H7 (cell line): ENCODE measurements around the gene PHYKPL. TPM values are rescaled to one million over a fixed set of nuclear protein-coding genes. Genes with fewer than 3 reads are reported as not detected.
"Not testable (repeated sequence)": the region's sequence is repeated elsewhere in the genome, so short reads cannot be mapped to it uniquely, and the experiment has no call there.

Source experiments
- DNase-seq: peaks from one replicate; pipeline ENCODE4 v3.0.0; 2012
- H3K27me3 ChIP-seq: 2 replicates; pipeline ENCODE4 v1.6.0; 2011; ENCODE audit warnings: mild to moderate bottlenecking, low read length; ENCODE audit not compliant: control insufficient read depth, insufficient read depth
- H3K36me3 ChIP-seq: replicated peaks from 2 replicates; pipeline ENCODE4 v1.5.1; 2011; ENCODE audit warnings: low read length; ENCODE audit not compliant: control insufficient read depth, insufficient read depth
- H3K4me3 ChIP-seq: 2 replicates; pipeline ENCODE4 v1.5.1; 2011; ENCODE audit warnings: low read depth, mild to moderate bottlenecking, control low read depth, low read length, moderate library complexity; ENCODE audit not compliant: insufficient read depth
- total RNA-seq: library from RNA; depleted of rRNA; stranded (reverse); fragments of >200 nt; shearing (Covaris generic); gene quantifications from 2 replicates; pipeline ENCODE4 v1.2.3, GENCODE V29; 2014

Gene PHYKPL
- total RNA-seq, 1 experiment from 2014 or later, result 11.3 TPM

DNA sequence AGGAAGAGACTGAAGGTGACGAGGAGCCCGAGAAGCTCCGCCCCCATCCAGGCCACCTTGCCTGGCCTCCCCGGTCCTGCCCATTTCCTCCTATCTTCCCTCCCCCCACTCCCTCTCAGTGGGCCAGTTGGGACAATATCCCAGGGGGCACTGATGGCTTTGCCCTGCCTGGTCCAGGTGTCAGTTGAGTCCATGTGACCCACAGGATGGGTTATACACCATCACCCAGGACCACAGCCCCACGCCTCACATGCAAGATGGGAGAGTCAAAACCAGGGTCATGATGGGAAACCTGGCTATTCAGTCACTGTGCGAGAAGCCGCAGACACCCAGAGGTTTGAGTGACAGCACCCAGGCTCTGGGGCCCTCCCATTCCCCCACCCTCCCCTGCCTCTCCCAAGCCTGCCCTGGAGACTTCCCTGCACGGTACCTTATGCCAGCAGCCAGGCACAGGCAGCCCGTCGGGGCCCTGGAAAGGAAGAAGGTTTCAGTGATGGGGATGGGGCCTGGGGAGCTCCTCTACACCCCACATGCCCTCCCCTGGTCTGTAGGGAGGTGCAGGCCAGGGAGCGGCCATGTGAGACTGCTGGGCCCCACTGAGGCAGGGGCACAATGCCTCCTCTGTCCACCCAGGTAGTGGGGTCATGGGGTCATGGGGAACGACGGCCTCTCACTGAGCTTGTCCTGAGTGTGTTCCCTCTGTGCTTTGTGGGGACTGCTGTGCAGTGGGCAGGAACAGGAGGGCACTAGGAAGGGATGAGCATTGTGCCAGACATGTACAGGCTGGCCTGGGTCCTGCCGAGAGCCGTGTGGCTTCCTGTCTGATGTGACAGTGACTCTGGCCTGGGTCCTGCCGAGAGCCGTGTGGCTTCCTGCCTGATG is 6.3 kb upstream of the PHYKPL start:
- Histone ChIP-seq H3K27me3 (no peaks in the 10 kb centered on the region), H3K36me3 (no peaks in the 10 kb centered on the region), H3K4me3 (no peak overlapping the region)
- DNase-seq, result peak; percentile 79

DNA sequence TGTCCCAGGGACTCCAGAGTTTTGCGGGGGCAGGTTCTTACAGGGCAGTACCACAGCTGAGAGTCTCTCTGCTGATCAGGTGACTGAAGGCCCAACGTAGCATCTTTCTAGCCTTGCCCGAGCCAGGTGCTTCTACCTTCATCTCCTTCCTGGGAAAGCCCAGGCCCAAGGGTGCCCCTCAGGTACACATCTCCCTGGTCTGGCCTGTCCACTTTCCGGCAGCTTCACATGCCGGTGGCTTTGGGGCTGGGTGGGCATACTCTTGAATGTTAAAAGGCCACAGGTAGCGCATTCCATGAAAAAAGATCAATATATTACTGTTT is 5.7 kb upstream of the PHYKPL start:
- H3K36me3 ChIP-seq, result no peaks in the 10 kb centered on the region
- no peak overlapping the region for H3K4me3 ChIP-seq
- H3K27me3 ChIP-seq, result no peaks in the 10 kb centered on the region
- DNase-seq, result no peak

DNA sequence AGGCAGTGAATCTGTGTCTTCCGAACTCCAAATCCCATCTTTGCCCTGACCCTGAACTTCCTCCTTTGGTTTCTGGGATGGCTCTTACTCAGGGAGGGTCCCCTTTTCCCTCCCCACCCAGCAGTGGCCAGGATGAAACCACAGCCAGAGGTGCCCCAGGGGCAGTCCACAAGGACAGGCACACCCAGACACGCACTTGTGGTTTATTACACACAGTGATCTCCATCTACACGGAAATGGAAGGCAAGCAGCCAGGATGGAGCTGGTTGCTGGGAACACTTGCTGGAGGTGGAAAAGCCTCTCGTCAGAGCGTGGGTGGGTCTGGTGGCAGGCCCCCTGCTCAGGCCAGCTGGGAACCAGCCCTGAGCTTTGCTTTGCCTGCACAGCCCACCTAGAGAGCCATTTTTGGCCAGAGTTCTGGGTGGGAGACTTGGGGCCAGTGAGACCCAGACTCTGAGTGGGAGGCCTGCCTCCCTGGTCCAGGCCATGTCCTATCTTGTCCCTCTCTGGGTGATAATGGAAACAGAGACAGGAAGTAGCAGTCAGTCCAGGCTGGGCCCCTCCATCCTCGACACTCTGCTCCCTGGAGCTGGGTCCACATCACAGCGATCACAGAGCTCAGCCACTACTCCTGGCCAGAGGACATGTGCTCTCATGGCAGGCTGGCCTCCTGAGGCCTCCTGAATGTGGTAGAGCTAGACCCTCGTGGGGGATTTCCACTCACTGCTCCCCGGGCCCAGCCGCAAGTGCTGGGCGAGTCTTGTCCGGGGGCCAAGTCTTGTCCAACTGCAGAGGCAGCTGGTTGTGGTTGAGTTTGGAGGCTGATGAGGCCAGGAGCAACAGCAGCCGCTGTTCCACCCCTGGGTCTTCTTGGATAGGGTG is 5.1 kb upstream of the PHYKPL start:
- no peaks in the 10 kb centered on the region for H3K36me3 ChIP-seq
- no peak for DNase-seq

DNA sequence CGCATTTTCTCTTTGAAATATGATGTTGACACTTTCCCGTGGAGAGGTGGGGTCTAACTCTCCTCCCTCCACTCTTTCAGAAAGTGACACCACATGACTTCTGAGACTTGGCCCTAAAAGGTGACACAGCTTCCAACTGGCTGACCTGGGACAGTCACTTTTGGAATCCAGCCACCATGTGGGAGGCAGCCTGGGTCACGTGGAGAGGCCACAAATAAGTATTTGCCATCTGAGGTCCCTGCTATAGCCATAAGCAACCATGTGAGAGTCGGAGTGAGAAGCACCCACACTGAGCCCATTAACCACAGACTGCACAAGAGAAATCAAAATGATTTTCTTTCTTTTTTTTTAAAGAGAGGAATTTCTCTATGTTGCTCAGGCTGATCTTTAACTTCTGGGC is 4.1 kb upstream of the PHYKPL start:
- no peak overlapping the region for H3K4me3 ChIP-seq
- H3K27me3 ChIP-seq, result no peaks in the 10 kb centered on the region
- H3K36me3 ChIP-seq, result no peaks in the 10 kb centered on the region
- DNase-seq, result no peak

More for the DNA sequence above, 5.1 kb upstream of the PHYKPL start:
- H3K27me3 ChIP-seq, result no peaks in the 10 kb centered on the region
- H3K4me3 ChIP-seq, result no peak overlapping the region

DNA sequence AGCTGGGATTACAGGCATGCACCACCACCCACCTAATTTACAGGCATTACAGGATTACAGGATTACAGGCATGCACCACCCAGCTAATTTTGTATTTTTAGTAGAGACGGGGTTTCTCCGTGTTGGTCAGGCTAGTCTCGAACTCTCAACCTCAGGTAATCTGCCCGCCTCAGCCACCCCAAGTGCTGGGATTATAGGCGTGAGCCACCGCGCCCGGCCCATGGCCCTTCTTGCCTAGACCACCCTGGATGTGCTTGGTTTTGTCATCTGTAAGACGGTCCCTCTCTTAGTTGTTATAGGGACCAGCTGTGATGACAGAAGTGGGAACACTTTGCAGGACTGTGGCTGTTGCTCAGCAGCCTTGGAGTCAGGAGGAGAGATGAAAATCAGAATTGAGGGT is 3.5 kb upstream of the PHYKPL start:
- DNase-seq, result no peak
- Histone ChIP-seq H3K4me3 (no peak overlapping the region), H3K36me3 (peaks cover under 1% of the 10 kb centered on the region), H3K27me3 (no peaks in the 10 kb centered on the region)

DNA sequence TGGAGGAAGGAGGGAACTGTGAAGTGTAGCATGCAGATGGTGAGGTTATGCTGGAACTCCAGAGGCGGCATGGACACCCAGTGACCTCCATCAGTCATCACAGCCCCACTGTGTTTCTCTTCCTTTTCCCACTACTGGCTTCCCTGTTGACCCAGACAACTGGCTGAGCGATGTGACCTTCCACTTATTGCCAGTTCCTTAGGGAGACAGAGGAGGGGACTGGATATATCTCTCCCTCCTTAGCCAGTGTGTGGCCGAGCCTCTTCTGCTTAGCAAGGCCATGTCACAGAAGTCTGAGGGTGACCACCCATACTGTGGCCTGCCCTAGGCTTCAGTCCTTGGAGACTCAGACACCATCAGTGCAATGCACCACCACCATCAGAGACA is 3.0 kb upstream of the PHYKPL start:
- no peak overlapping the region for H3K4me3 ChIP-seq
- no peaks in the 10 kb centered on the region for H3K27me3 ChIP-seq
- peaks cover 2% of the 10 kb centered on the region for H3K36me3 ChIP-seq
- DNase-seq, result no peak

DNA sequence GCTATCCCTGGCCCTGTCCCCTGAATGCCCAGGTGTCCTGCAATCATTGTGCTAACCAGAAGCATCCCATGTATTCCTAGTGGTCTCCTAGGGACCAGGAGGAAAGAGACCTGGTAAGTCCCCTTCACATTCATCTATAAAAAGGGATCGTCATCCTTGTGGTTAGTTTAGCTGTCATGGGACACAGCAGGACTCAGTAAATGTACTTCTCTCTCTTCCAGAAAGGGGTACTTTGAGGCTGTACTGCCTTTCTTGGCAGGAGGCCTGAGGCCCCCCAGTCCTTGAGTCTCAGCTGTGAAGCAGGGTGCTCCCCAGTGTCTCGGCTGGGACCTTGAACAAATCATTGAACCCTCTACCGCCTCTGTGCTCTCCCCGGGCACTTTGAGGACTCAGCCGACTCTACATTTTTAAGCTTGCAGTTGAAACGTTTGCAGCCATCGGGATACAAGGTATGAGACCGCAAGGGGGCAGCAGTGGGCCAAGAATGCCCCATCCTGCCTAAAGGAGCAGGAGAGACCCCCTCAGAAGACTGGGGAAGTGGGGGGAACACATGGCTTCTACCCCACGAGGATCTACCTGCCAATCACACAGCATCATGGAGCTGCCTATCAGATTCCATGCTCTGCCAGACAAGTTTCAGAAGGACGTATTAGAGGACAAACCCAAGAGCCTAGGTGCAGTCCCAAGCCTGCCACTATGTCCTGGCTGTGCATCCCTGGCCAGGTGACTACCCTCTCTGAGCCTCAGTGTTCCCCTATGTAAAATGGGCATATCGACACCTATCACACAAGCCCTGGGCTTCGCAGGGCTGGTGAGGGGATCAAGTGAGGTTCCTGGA is 2.4 kb upstream of the PHYKPL start:
- no peak overlapping the region for H3K4me3 ChIP-seq
- H3K36me3 ChIP-seq, result peaks cover 4% of the 10 kb centered on the region
- H3K27me3 ChIP-seq, result no peaks in the 10 kb centered on the region
- DNase-seq, result peak; percentile 95

DNA sequence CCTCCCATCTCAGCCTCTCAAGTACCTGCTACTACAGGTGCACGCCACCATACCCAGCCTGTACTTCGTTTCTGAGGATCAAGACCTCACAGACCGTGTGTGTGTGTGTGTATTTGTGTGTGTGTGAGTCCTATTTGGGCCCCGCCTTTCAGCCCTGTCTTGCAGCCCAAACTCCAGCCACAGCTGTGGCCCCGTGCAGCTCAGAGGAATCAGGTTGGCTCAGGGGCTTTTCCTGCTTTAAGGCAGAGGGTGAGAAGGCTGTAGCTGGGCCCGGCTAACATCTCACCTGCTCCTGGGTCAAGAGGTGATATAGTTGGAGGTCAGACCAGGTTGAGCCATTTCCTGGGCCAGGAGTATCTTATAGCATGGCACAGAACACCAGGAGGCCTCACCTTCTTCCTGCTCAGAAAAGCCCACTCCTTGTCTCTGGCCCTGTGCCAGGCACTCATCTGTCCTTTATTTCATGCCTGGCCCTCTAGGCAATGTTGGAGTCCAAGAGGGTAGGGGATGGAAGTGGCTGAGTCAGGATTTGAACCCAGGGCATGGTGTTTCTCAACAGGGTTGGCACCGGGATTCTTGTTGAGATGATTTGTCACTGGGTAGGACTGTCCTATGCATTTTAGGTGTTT is 1.6 kb upstream of the PHYKPL start:
- no peak for DNase-seq
- no peaks in the 10 kb centered on the region for H3K27me3 ChIP-seq
- H3K4me3 ChIP-seq, result no peak overlapping the region
- peaks cover 9% of the 10 kb centered on the region for H3K36me3 ChIP-seq

DNA sequence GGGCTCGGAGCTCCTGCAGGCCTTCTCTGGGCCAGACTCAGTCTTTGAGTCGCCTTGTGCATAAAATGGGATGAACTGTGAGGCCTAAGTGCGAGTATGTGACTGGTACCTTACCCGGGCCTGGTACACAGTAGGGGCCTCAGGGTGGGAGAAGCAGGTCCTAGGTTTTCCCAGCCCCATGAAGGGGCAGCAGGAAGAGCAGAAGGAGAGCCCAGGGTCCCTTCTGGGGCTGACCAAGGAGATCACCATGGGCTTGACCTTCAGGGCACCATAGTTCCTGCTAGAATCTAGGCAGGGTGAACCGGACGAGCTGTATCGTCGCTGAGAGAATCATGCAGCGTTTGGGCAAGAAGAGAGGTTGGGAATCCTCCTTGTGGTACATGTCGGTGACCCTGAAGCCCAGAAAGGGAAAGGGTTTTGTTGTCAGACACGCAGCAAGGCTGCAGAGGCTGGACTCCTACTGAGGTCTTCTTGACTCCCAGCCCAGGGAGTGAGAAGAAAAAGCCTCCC is 373 bp upstream of the PHYKPL start:
- Histone ChIP-seq H3K36me3 (peaks cover 11% of the 10 kb centered on the region), H3K27me3 (no peaks in the 10 kb centered on the region), H3K4me3 (peak overlapping the region; percentile 82)
- DNase-seq, result no peak

DNA sequence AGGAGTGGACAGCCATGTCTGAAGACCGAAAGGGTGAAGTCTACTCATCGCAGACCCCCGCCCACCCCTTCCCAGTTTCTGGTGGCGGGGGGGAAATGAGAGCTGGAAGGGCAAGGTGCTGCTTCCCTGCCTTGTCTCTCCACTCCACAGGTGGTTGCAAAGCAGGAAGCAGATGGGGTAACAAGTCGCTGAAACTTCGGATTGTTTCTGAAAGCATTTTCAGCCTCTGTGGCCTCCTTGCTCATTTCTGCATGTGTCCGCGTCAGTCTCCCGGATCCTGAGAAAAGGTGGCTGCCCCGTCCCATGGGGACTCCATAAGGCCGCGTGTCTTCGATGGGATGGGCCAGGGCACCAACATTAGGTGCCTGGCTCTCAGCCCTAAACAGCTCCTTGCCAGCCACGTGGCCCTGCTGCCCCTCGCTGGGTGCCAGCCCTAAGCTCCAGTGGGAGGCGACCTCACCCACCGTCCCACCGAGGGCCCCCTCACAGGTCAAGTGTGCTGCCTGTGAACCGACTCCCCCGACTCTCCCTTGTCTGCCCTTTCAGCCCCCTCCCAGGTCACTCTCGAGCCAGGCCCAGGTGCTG is 971 bp downstream of the PHYKPL start:
- no peak for DNase-seq
- no peaks in the 10 kb centered on the region for H3K27me3 ChIP-seq
- H3K36me3 ChIP-seq, result peaks cover 15% of the 10 kb centered on the region
- peak overlapping the region; percentile 82 for H3K4me3 ChIP-seq

DNA sequence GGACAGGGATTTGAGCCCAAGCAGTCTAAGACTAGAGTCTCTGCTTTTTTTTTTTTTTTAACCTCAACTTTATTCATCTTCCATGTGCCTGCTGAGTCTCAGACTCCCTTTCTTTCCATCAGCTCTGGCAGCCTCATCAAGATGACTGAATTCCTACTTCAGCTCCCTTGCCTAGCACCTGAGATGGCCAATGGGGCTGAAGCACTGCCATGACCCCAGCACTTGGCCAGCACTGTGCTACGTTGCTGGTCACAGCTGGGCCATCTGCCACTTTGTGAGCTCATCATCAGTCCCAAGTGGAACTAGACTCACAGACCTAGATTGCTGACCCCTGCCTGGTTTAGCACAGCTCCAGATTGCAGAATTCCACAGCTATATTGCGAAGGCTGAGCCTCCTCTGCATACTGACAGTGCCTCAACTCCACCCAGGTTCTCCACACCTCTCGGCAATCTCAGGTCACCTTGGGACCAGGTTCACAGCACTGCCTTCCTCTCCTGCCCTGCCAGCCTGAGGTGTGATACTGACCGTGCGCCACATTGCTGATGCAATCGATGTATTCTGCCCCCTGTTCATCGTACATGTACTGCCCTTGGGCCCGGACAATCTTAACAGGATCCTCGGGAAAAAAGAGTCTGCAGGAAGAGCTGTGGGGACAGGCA is 1.6 kb downstream of the PHYKPL start:
- Histone ChIP-seq H3K4me3 (no peak overlapping the region), H3K27me3 (no peaks in the 10 kb centered on the region), H3K36me3 (peaks cover 17% of the 10 kb centered on the region)
- DNase-seq, result no peak

DNA sequence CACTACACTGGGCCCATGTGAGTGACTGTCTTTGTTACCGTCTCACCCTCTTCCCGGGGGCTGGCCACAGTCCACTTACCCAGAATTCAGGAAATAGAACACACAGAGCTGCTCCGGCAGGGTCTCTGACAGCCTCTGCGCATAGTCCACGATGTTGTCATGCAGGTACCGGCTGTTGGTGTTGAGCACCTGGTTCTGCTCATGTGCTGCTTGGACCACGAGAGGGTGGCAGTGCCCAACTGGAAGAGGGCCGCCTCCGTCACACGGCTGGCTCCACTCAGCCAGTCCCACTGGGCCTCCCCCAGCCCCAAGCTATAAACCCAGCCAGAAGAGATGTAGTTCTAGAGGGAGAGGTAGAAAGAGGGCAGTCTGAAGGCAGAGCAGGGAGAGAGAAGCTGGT is 2.7 kb downstream of the PHYKPL start:
- Histone ChIP-seq H3K36me3 (peaks cover 17% of the 10 kb centered on the region), H3K4me3 (no peak overlapping the region), H3K27me3 (no peaks in the 10 kb centered on the region)
- no peak for DNase-seq

DNA sequence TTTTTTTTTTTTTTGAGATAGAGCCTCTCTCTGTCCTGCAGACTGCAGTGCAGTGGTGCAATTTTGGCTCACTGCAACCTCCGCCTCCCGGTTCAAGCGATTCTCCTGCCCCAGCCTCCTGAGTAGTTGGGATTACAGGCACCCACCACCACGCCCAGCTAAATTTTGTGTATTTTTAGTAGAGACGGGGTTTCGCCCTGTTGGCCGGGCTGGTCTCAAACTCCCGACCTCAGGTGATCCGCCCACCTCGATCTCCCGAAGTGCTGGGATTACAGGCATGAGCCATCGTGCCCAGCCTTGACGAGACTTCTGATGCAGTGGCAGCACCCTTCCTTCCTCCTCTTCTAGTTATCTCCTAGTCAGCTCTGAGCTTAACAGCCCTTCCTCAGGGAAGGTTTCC is 3.5 kb downstream of the PHYKPL start:
- not testable (repeated sequence) for DNase-seq, H3K27me3 ChIP-seq, H3K4me3 ChIP-seq
- peaks cover 17% of the 10 kb centered on the region for H3K36me3 ChIP-seq
